Kidney (tissue), 2 donors: Measurements from ENCODE around the gene PCIF1. TPM values are rescaled to one million over a fixed set of nuclear protein-coding genes. Genes with fewer than 3 reads are reported as not detected.

Experiments
- polyA plus RNA-seq: library from polyadenylated mRNA; stranded (reverse); fragments of 350-450 nt; fragmentation: Illumina TruSeq; extraction: RNeasy Lipid Tissue Mini Kit (QIAGEN cat#74804); gene quantifications from one replicate; pipeline ENCODE4 v1.2.3, GENCODE V29; 2014; ENCODE audit warnings: low read depth, low replicate concordance; ENCODE audit not compliant: insufficient read depth
- total RNA-seq: library from RNA; stranded (reverse); fragmentation: NEBNext Ultra II Directional; extraction: Animal tissue kit (Norgen Biotek cat#: 25700); gene quantifications from one replicate; pipeline ENCODE4 v1.2.1, GENCODE V29; 2021
- donor health status: DM: yes; HTN: yes; CAD: no.

PCIF1 gene
- total and polyA plus RNA-seq, 2 donors from 2014 or later = 27.4 to 43.1 TPM

Other genes with a start within 250 kb of the PCIF1 start
- gene WFDC13, start 232.6 kb upstream of the PCIF1 start, total RNA-seq = not detected
- gene WFDC13, start 232.6 kb upstream of the PCIF1 start, polyA plus RNA-seq = not detected
- 0.60 TPM for gene WFDC10B, start 229.7 kb upstream of the PCIF1 start, total RNA-seq
- not detected for gene WFDC10B, start 229.7 kb upstream of the PCIF1 start, polyA plus RNA-seq
- gene SPINT4, start 212.3 kb upstream of the PCIF1 start, total RNA-seq = not detected
- not detected for gene SPINT4, start 212.3 kb upstream of the PCIF1 start, polyA plus RNA-seq
- gene WFDC3, start 142.8 kb upstream of the PCIF1 start, total RNA-seq = 1.2 TPM
- gene WFDC3, start 142.8 kb upstream of the PCIF1 start, polyA plus RNA-seq = 7.7 TPM
- 26.4 TPM for gene DNTTIP1, start 142.7 kb upstream of the PCIF1 start, total RNA-seq
- 34.7 TPM for gene DNTTIP1, start 142.7 kb upstream of the PCIF1 start, polyA plus RNA-seq
- 2.4 TPM for gene UBE2C, start 122.0 kb upstream of the PCIF1 start, total RNA-seq
- gene UBE2C, start 122.0 kb upstream of the PCIF1 start, polyA plus RNA-seq = 2.0 TPM
- gene TNNC2, start 107.4 kb upstream of the PCIF1 start, total RNA-seq = not detected
- gene TNNC2, start 107.4 kb upstream of the PCIF1 start, polyA plus RNA-seq = 1.9 TPM
- 23.2 TPM for gene SNX21, start 100.9 kb upstream of the PCIF1 start, total RNA-seq
- 35.6 TPM for gene SNX21, start 100.9 kb upstream of the PCIF1 start, polyA plus RNA-seq
- 22.1 TPM for gene ACOT8, start 77.3 kb upstream of the PCIF1 start, total RNA-seq
- 71.0 TPM for gene ACOT8, start 77.3 kb upstream of the PCIF1 start, polyA plus RNA-seq
- gene ZSWIM3, start 77.1 kb upstream of the PCIF1 start, total RNA-seq = 3.2 TPM
- 2.6 TPM for gene ZSWIM3, start 77.1 kb upstream of the PCIF1 start, polyA plus RNA-seq
- gene ZSWIM1, start 53.5 kb upstream of the PCIF1 start, total RNA-seq = 13.1 TPM
- gene ZSWIM1, start 53.5 kb upstream of the PCIF1 start, polyA plus RNA-seq = 6.7 TPM
- 6.7 TPM for gene SPATA25, start 47.1 kb upstream of the PCIF1 start, total RNA-seq
- 6.7 TPM for gene SPATA25, start 47.1 kb upstream of the PCIF1 start, polyA plus RNA-seq
- gene NEURL2, start 43.5 kb upstream of the PCIF1 start, total RNA-seq = 27.5 TPM
- gene NEURL2, start 43.5 kb upstream of the PCIF1 start, polyA plus RNA-seq = 37.3 TPM
- 180 TPM for gene CTSA, start 43.3 kb upstream of the PCIF1 start, total RNA-seq
- 408 TPM for gene CTSA, start 43.3 kb upstream of the PCIF1 start, polyA plus RNA-seq
- gene PLTP, start 22.5 kb upstream of the PCIF1 start, total RNA-seq = 345 TPM
- 790 TPM for gene PLTP, start 22.5 kb upstream of the PCIF1 start, polyA plus RNA-seq
- gene ZNF335, start 37.5 kb downstream of the PCIF1 start, total RNA-seq = 22.3 TPM
- 5.7 TPM for gene ZNF335, start 37.5 kb downstream of the PCIF1 start, polyA plus RNA-seq
- gene MMP9, start 74.2 kb downstream of the PCIF1 start, total RNA-seq = 6.6 TPM
- gene MMP9, start 74.2 kb downstream of the PCIF1 start, polyA plus RNA-seq = not detected
- gene SLC12A5, start 94.5 kb downstream of the PCIF1 start, total RNA-seq = 2.0 TPM
- 2.5 TPM for gene SLC12A5, start 94.5 kb downstream of the PCIF1 start, polyA plus RNA-seq
- gene NCOA5, start 155.3 kb downstream of the PCIF1 start, total RNA-seq = 28.3 TPM
- 15.4 TPM for gene NCOA5, start 155.3 kb downstream of the PCIF1 start, polyA plus RNA-seq
- gene CD40, start 183.6 kb downstream of the PCIF1 start, total RNA-seq = 25.2 TPM
- gene CD40, start 183.6 kb downstream of the PCIF1 start, polyA plus RNA-seq = 15.7 TPM